Activated CD8-positive, alpha-beta T cell treated with anti-CD3 and anti-CD28 coated beads for 36 hours (primary cell): Measurements from ENCODE around the gene SINHCAF. TPM values are rescaled to one million over a fixed set of nuclear protein-coding genes. Genes with fewer than 3 reads are reported as not detected.
"Not testable (repeated sequence)": the region's sequence is repeated elsewhere in the genome, so short reads cannot be mapped to it uniquely, and the experiment has no call there.

Experiments used
- ATAC-seq: fragments of 200-7000 bp; cut with Tn5 transposase; one replicate; pipeline ENCODE4 v1.10.0; 2021; ENCODE audit warnings: mild to moderate bottlenecking, moderate library complexity
- CTCF ChIA-PET: fragments of 350-600 bp; sonication (Branson Sonifier 250); formaldehyde crosslinking; loops from one replicate; lab custom pipeline; 2021; ENCODE audit warnings: antibody characterized with exemption; lab: Charles Lee
- POLR2A ChIA-PET: fragments of 350-600 bp; sonication (Branson Sonifier 250); formaldehyde crosslinking; loops from one replicate; lab custom pipeline; 2021; ENCODE audit warnings: antibody characterized with exemption; lab: Charles Lee
- DNase-seq: peaks from one replicate; pipeline ENCODE4 v3.0.0-alpha.2; 2020
- H3K27ac Mint-ChIP-seq: one replicate; pipeline ENCODE4 v1.8.0; 2021; ENCODE audit warnings: mild to moderate bottlenecking, mixed read lengths
- H3K27me3 Mint-ChIP-seq: one replicate; pipeline ENCODE4 v1.8.0; 2021; ENCODE audit warnings: mixed read lengths
- H3K36me3 Mint-ChIP-seq: one replicate; pipeline ENCODE4 v1.8.0; 2021; ENCODE audit warnings: low read depth, mixed read lengths
- H3K4me1 Mint-ChIP-seq: one replicate; pipeline ENCODE4 v1.8.0; 2021; ENCODE audit warnings: low read depth, mixed read lengths
- H3K4me3 Mint-ChIP-seq: one replicate; pipeline ENCODE4 v1.8.0; 2021; ENCODE audit warnings: mild to moderate bottlenecking, moderate library complexity, mixed read lengths
- H3K9me3 Mint-ChIP-seq: one replicate; pipeline ENCODE4 v1.8.0; 2021; ENCODE audit warnings: mixed read lengths
- CTCF ChIP-seq: fragments of 200-600 bp; IDR thresholded peaks from one replicate; pipeline ENCODE4 v1.8.0; 2022; ENCODE audit warnings: antibody characterized with exemption, mild to moderate bottlenecking
- intact Hi-C: fragments of 100-400 bp; cut with micrococcal nuclease; formaldehyde crosslinking; loops from one replicate; pipeline ENCODE4 v1.10.0; 2022
- total RNA-seq, 2 experiments: library from RNA; stranded (reverse); gene quantifications; one replicate each; pipeline ENCODE4 v1.2.3, GENCODE V29; 2021

The SINHCAF gene
- total RNA-seq, 2 experiments from 2014 or later: 171 to 184 TPM

DNA sequence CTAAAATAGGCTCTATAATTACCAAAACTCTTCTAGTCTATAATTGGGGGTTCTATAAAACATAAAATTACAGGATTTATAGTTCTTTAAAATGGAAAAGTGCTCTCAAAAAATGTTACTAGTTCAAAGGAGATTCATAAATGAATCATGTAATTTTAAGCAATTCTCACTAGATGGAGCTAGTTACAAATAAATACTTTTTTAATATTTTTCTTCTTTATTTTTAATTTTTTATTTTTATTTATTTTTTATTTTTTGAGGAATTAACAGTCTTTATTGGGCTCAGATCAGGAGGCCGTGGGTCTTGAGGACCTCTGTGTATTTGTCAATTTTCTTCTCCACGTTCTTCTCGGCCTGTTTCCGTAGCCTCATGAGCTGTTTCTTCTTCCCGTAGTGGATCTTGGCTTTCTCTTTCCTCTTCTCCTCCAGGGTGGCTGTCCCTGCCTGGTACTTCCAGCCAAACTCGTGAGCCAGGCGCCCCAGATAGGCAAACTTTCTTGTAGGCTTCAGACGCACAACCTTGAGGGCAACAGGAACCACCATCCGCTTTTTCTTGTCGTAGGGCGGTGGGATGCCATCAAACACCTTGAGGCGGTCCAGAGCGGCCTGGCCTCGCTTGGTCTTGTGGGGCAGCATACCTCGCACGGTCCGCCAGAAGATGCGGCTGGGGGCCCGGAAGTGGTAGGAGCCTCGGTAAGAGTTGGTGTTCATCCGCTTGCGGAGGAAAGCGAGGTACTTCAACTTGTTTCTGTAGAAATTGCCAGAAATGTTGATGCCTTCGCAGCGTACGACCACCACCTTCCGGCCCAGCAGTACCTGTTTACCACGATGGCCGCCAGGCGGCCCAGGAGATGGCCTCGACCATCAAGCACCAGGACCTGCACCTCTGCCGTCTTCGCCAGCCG is 74.0 kb downstream of the SINHCAF start:
- ATAC-seq, H3K27me3 Mint-ChIP-seq, H3K4me1 Mint-ChIP-seq, POLR2A ChIA-PET, H3K9me3 Mint-ChIP-seq, H3K36me3 Mint-ChIP-seq: not testable (repeated sequence)
- intact Hi-C loops: loop anchor here (10.0 kb wide), 1 partner anchor 383 kb away; no protein-coding TSS in a partner anchor
- peak; percentile 66 for TF ChIP-seq CTCF
- peak overlapping the region; percentile 65 for H3K4me3 Mint-ChIP-seq
- peak overlapping the region; percentile 58 for H3K27ac Mint-ChIP-seq
- peak; percentile 30 for DNase-seq
- CTCF ChIA-PET: interaction anchor here (0.7 to 3.1 kb wide), 14 partner anchors 8 to 404 kb away, joined by 3 to 40 read pairs (median 4); no protein-coding TSS in a partner anchor

- ATAC-seq (no peak), DNase-seq (no peak)
- no peaks in the 10 kb centered on the region for H3K36me3 Mint-ChIP-seq
- H3K27me3 Mint-ChIP-seq: peaks cover 3% of the 10 kb centered on the region
- ChIA-PET CTCF (interaction anchor here (0.9 to 3.1 kb wide), 6 partner anchors 10 to 402 kb away, joined by 3 to 40 read pairs (median 8); no protein-coding TSS in a partner anchor), POLR2A (interaction anchor here (0.6 kb wide), 1 partner anchor 173 kb away, joined by 3 read pairs; no protein-coding TSS in a partner anchor)
- no peaks in the 10 kb centered on the region for H3K9me3 Mint-ChIP-seq
- no peak overlapping the region for H3K27ac Mint-ChIP-seq
- H3K4me1 Mint-ChIP-seq: no peaks in the 10 kb centered on the region
- intact Hi-C loops: loop anchor here (10.0 kb wide), 1 partner anchor 385 kb away; no protein-coding TSS in a partner anchor
- TF ChIP-seq CTCF: no peak
- no peak overlapping the region for H3K4me3 Mint-ChIP-seq
Observed at GRCh38 chr12:31250179-31250578, 75.8 kb downstream of the SINHCAF start.

- Mint-ChIP-seq H3K4me3 (no peak overlapping the region), H3K27me3 (peaks cover 3% of the 10 kb centered on the region), H3K36me3 (no peaks in the 10 kb centered on the region), H3K4me1 (no peaks in the 10 kb centered on the region), H3K9me3 (no peaks in the 10 kb centered on the region), H3K27ac (no peak overlapping the region)
- ATAC-seq (no peak), DNase-seq (no peak)
- ChIA-PET CTCF (interaction anchor here (3.1 kb wide), 1 partner anchor 22 kb away, joined by 40 read pairs; no protein-coding TSS in a partner anchor), POLR2A (no interaction called here)
- no peak for TF ChIP-seq CTCF
- intact Hi-C loops: no loop called here
Observed at GRCh38 chr12:31249356-31249755, 76.6 kb downstream of the SINHCAF start.

GRCh38 chr12:31248815-31249214 is 77.1 kb downstream of the SINHCAF start:
- ATAC-seq (no peak), DNase-seq (no peak)
- intact Hi-C loops: no loop called here
- Mint-ChIP-seq H3K36me3 (no peaks in the 10 kb centered on the region), H3K27me3 (peaks cover 3% of the 10 kb centered on the region), H3K27ac (no peak overlapping the region), H3K4me1 (no peaks in the 10 kb centered on the region), H3K4me3 (no peak overlapping the region), H3K9me3 (no peaks in the 10 kb centered on the region)
- ChIA-PET CTCF (no interaction called here), POLR2A (no interaction called here)
- no peak for TF ChIP-seq CTCF

DNA sequence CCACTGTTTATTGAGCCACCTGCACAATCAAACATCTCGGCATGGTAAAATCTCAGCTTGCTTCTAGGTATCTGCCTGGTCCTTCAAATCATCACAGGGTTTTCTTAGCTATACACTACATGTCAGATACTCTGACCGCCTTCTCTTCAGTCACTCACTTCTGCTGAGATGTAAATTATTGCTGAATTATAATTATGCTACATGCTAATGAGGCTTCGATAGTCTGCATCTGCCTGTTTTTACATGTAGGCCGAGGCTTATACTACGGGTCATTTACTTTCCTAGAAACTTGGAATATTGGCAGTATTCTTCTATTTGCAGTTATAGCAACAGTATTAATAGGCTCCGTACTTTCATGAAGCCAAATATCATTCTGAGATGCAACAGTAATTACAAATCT is 77.6 kb downstream of the SINHCAF start:
- no peak overlapping the region for H3K27ac Mint-ChIP-seq
- no peaks in the 10 kb centered on the region for H3K36me3 Mint-ChIP-seq
- ATAC-seq (no peak), DNase-seq (no peak)
- CTCF ChIA-PET: no interaction called here
- no peaks in the 10 kb centered on the region for H3K9me3 Mint-ChIP-seq
- peaks cover 2% of the 10 kb centered on the region for H3K27me3 Mint-ChIP-seq
- no peaks in the 10 kb centered on the region for H3K4me1 Mint-ChIP-seq
- POLR2A ChIA-PET: no interaction called here
- H3K4me3 Mint-ChIP-seq: no peak overlapping the region
- intact Hi-C loops: no loop called here
- no peak for TF ChIP-seq CTCF
